ENCODE measurements around the gene SMIM1. TPM values are rescaled to one million over a fixed set of nuclear protein-coding genes. Genes with fewer than 3 reads are reported as not detected.
A peak's percentile ranks its signal among the peaks of the same experiment; 100 is the strongest.

Gene SMIM1
- total and polyA plus RNA-seq, 9 of the 15 experiments (the other 6 are each of a cell fraction or from before 2014, with no cell fraction given): 2.3 to 125 (median 24.3) TPM

GRCh38 chr1:3768811-3769390, 3.6 kb upstream of the SMIM1 start:
- intact Hi-C loops (cut with micrococcal nuclease): no loop called here
- WGBS (ENCODE audit: insufficient coverage, low coverage, missing lambda C conversion rate): 90% methylated on average over 18 of the region's 22 CpGs
- TF ChIP-seq KLF16 (IDR thresholded peaks at IDR 0.05) (no peak), MCM7 (IDR thresholded peaks at IDR 0.05) (no peak), SAP30 (IDR thresholded peaks at IDR 0.05; ENCODE audit: borderline replicate concordance, insufficient read depth, low read depth, low read length, poor library complexity, severe bottlenecking) (no peak), ZNF175 (CRISPR knock-in tag; IDR thresholded peaks at IDR 0.05; ENCODE audit: low read depth) (no peak), ZNF318 (IDR thresholded peaks at IDR 0.05; ENCODE audit: borderline replicate concordance in 1 of 2, low read depth in 1 of 2) (no peak), PCBP1 (IDR thresholded peaks at IDR 0.05; ENCODE audit: low read depth, low read length, poor library complexity, severe bottlenecking) (no peak), NONO (IDR thresholded peaks at IDR 0.05; ENCODE audit: low read depth in 2 of 2, low read length in 1 of 2) (no peak), MAX (CRISPR knock-in tag; IDR thresholded peaks at IDR 0.05) (no peak), WHSC1 (IDR thresholded peaks at IDR 0.05; ENCODE audit: low read length) (no peak), MYC (IDR thresholded peaks at IDR 0.05; ENCODE audit: low read depth, low read length) (no peak), MYC (CRISPR knock-in tag; IDR thresholded peaks at IDR 0.05; ENCODE audit: borderline replicate concordance, low read depth) (no peak), ZZZ3 (IDR thresholded peaks at IDR 0.05) (no peak), ZNF785 (CRISPR knock-in tag; IDR thresholded peaks at IDR 0.05) (no peak), ZNF316 (IDR thresholded peaks at IDR 0.05) (no peak), FUS (optimal IDR thresholded peaks at IDR 0.05; ENCODE audit: low read depth, low read length) (no peak)

More at GRCh38 chr1:3768811-3769390, 3.6 kb upstream of the SMIM1 start:
- H3K9ac ChIP-seq (ENCODE audit: insufficient read depth in 1 of 2, low read depth in 2 of 2, low read length in 2 of 2): 0 out of 4 replicates have a peak overlapping the region, but pooled peaks of 1 of the 2 experiments have one; percentile 6
- H4K20me1 ChIP-seq (replicated peaks; ENCODE audit: control insufficient read depth, insufficient read depth, low read length): no peaks in the 10 kb centered on the region
- H3K9me1 ChIP-seq (ENCODE audit: control insufficient read depth, insufficient read depth, low read length): no peaks in the 10 kb centered on the region
- H3K4me3 ChIP-seq: no peak overlapping the region
- DNase-seq (ENCODE audit: extremely low read depth in 1 of 4, low spot score in 3 of 4) (no peak), FAIRE-seq (no peak), ATAC-seq (no peak)
- no peak overlapping the region for H3K27ac ChIP-seq (ENCODE audit: extremely low read depth, low read depth, low read length)
- BruUV-seq (replicated peaks): no TSS peak
- H3K79me2 ChIP-seq (ENCODE audit: control insufficient read depth, insufficient read depth, low read length): peaks cover 24% of the 10 kb centered on the region
- peaks cover 0 to under 1% of the 10 kb centered on the region in 2 experiments; a peak in 1 of 5 replicates for H3K27me3 ChIP-seq (ENCODE audit: control insufficient read depth in 2 of 2, insufficient read depth in 2 of 2, low read length in 2 of 2)
- ChIA-PET POLR2A (interaction anchor here (0.7 to 2.7 kb wide), 3 partner anchors 9 to 64 kb away, joined by 3 to 14 read pairs (median 9); no protein-coding TSS in a partner anchor), CTCF (ENCODE audit: low intra/inter-chr PET ratio) (no interaction called here)
- H3K4me2 ChIP-seq (ENCODE audit: insufficient read depth, low read length): no peak overlapping the region
- no peaks in the 10 kb centered on the region for H3K9me3 ChIP-seq (replicated peaks; ENCODE audit: control insufficient read depth, insufficient read depth, low read depth, low read length)
- peaks cover 19 to 59% of the 10 kb centered on the region in 2 experiments; a peak in 4 of 5 replicates for H3K4me1 ChIP-seq (replicated peaks in 1 of 2; ENCODE audit: control insufficient read depth in 2 of 2, insufficient read depth in 2 of 2, low read length in 2 of 2)
- no peaks in the 10 kb centered on the region for H3K36me3 ChIP-seq (ENCODE audit: control insufficient read depth, insufficient read depth, low read length)
- H2AFZ ChIP-seq (ENCODE audit: low read depth, low read length): no peak overlapping the region
- in situ Hi-C loops (cut with MboI): no loop called here
